GM19238 (cell line): ENCODE measurements around the gene ADSS1.
"Not testable (repeated sequence)": the region's sequence is repeated elsewhere in the genome, so short reads cannot be mapped to it uniquely, and the experiment has no call there.

Source experiments
- DNase-seq: peaks from one replicate; pipeline ENCODE4 v3.0.0; 2011; ENCODE audit warnings: low spot score; ENCODE audit not compliant: insufficient read length

The ADSS1 gene

DNA sequence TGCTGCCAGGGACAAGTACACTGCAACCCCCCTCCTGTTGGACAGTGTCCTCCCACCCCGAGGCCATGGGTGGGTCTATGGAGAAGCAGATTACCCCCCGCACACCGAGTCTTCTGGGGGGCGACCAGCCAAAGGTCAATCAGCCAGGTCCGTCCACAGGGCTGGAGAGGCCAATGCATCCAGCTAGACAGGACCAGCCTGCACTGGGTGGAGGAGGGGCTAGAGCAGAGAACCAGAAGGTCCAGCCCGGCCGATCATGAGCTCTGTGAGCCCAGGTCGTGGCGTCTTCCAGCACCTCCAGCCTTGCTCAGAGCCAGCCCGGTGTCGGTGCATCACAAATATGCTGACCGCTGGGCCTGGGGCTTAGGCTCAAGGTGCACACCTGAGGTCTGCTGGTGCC, 8.2 kb upstream of the ADSS1 start:
- no peak for DNase-seq

DNA sequence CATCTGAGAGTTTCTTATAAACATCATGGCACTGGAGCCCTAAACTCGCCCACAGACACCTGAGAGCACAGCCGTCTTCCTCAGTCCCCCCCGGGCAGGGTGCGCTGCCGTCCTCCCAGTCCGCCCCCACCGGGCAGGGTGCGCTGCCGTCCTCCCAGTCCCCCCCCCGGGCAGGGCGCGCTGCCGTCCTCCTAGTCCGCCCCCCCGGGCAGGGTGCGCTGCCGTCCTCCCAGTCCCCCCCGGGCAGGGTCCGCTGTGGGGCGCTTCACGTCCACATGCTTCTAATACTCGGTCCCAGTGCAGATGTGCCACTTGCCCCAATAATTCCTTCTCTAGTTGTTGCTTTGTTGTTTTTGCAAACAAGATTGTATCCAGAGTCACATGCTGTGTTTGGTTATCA, 6.9 kb upstream of the ADSS1 start:
- no peak for DNase-seq

DNA sequence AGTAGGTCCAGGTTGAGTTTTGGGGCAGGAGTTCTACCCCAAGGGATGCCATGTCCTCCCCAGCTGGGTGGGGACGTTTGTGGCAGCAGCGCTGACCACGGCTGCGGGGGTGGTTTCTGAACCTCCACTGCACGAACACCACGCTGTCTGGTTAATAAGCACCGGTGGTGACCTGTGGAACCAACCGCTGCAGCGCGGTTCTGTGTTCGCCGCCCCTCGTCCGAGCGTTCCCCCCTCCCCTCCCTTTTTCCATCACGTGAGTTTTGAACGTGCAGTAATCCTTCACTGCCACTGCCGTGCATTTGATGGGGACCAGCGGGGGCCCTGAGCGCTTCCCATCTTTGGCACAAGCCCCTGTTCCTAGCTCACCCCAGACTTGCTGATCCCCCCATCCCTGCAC, 6.4 kb upstream of the ADSS1 start:
- DNase-seq, result no peak

DNA sequence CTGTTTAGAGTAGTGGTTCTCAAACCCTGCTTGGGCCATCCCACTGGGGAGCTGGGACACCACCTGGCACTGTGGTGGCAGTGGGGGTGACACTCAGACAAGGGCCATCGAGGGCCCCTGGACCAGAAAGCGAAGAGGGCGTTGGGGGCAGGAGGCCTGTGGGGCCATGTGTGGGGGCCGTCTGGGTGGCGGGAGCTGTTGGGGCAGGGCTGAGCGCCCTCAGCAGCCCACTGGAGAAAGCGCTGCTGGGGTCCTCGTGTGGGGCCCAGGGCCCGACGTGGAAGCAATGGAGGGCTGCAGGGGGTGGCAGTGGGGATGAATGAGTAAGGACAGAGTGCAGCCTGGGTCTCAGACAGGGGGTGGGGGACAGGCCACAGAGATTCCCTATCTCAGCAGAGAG, 5.9 kb upstream of the ADSS1 start:
- DNase-seq, result no peak

DNA sequence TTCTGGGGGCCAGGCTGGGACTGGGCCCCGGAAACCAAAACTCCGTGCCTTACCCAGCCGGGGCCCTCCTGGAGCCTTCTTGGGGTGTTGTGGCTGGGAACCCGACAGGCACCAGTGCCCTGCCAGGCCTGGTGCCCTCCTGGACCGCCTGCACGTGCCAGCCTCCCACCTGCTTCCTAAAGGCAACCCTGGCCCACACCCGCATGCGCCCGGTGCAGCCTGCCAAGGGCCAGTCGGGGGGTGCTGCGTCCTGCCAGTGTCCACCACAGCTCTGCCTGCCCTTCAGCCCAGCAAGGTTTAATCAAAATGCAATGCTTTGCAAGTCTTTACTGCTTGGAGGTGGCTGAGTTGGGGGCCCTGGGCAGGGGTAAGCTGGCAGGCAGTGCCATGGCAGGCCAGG, 5.2 kb upstream of the ADSS1 start:
- no peak for DNase-seq

DNA sequence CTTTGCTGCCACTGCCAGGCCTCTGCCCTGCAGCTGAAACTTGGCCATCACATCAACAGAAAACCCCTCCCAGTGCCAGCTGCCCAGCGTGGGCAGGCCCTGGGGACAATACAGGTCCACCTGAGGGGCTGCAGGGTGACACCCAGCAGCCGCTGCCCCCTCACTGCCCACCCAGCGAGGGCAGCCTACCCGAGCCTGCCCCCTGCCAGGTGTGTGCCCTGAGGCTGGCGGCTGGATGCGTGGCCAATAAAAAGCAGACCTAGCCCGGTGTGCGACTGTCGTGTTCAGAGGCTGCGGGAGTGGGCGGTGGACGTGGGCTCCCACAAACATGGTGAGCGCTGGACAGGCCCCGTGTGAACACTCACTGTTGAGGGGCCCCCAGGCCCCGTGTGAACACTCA, 4.7 kb upstream of the ADSS1 start:
- DNase-seq, result no peak

DNA sequence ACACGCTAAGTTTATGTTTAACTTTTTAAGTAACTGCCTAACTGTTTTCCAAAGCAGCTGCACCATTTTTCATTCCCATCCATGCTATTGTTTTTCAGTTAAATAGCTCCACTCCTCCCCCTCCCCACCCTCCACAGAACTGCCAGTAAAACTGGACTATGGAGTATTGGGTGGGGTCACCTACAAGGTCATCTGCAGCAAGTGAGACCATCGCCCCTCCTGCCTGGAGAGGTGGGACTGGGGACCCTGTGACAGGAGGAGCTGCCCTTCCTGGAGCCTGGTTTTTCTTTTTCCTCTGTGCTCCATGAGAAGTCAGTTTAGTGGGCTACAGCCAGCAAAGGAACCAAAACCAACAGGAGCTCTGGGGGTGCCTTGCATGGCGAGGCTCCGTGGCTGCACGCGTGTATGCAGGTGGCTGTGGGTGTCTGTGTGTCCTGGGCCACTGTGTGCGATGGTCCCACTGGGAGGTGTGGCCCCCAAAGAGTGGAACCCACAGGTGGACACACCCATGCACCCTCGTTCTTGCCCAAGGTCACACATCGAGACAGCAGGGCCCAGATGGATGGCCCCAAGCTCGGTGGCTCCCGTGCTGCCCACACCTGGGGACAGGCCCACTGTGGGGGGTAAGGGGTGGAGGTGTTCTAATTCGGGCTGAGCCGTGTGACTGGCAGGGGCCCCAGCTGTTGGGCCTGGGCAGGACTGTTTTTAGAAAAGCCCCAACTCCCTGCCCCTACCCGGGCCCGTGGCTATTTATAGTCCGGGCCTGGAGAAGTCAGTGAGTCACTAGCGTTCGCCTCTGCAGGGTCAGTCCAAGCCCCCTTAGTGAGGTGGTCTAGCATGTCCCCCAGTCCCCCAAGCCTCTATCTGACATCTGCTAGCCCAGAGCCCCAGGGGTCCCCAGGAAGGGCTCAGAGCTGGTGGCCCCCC, 2.3 kb upstream of the ADSS1 start:
- DNase-seq, result no peak

DNA sequence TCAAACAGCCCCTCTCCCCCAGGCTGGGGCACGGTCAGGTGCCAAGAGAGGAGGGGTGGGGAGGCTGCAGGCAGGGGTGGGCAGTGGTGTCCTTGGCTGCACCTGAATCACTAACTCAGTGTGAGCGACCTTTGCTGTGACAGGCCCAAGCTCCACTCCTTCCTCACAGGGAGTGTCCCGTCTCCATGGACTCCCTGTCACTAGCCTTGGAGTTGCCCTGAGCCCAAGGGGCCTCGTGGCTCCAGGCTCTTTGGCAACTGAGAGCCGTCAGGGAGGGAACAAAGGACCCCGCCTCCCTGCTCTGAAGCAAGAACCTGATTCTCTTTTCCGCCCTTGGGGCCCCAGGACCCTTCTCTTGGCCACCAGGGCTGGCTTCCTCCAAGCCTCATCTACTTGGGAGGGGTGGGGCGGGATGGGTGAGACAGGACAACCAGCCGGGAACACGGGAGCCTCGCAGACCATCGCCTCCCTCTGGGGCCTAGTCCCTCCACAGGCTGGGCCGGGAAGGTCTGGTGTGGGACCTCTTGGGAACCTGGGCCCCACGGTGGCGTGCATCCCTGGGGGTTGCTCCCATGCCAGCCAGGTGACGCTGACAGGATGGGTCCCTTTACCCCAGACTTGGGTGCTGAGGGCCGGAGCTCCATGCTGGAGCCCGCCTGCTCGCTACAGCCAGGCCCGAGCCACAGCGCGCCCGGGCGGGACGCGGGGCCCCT, 935 bp upstream of the ADSS1 start:
- no peak for DNase-seq

DNA sequence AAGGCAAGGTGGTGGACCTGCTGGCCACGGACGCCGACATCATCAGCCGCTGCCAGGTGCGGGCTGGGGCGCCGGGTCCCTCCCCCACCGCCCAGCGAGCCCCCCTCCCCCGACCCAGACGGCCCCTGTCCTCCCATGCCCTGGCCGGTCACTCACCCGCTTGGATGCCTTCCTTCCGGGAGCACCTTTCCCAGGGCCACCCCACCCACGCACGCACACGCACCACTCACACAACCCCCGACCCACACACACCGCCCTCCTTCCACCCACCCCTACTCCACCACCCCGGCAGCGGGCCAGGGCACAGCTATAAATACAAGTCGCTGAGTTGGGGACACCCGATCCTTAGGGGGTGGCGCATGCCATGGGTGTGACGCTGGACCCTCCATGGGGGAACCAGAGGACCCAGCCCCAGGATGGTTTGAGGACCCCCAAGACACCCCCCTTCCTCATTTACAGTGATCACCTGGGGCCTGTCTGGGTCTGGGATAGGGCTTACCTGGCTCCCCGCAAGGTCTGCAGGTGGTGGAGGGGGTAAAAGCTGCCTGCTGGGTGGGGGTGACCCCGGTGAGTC, 465 bp downstream of the ADSS1 start:
- DNase-seq, result no peak

DNA sequence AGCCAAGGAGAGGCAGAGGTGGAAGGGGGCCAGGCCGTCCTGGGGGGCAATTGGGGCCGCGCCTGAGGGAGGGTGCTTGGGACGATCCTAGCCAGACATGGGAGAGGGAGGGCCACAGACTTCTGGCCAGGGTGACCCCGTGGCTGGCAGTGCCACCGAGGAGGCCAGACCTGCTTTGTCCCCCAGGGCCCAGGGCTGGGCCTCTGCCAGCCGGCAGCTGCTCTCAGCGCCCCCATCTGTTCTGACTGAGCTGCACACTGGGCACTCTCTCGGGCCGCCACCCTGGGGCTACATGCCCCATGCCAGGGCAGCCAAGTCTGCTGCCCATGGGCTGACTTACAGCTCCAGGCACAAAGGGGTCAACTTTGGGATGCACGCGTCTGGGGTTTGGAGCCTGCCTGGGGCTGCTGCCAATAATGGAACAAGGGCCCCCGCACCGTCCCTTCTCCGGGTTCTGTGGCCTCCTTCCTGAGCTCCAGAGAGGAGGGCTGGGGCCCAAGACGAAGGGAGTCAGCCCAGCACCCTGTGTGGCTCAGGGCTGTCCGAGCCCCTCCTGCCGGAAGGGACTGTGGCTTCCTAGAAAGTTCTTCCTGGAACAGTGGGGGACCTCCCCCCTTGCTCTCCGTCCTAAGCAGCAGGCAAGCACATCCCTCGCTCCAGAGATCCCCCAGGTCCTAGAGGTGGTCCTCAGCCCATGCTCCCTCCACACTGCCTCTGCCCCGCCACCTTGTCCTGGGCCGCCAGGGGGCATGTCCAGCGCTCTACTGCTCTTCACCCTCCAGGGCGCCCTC, 1.1 kb downstream of the ADSS1 start:
- DNase-seq, result no peak

DNA sequence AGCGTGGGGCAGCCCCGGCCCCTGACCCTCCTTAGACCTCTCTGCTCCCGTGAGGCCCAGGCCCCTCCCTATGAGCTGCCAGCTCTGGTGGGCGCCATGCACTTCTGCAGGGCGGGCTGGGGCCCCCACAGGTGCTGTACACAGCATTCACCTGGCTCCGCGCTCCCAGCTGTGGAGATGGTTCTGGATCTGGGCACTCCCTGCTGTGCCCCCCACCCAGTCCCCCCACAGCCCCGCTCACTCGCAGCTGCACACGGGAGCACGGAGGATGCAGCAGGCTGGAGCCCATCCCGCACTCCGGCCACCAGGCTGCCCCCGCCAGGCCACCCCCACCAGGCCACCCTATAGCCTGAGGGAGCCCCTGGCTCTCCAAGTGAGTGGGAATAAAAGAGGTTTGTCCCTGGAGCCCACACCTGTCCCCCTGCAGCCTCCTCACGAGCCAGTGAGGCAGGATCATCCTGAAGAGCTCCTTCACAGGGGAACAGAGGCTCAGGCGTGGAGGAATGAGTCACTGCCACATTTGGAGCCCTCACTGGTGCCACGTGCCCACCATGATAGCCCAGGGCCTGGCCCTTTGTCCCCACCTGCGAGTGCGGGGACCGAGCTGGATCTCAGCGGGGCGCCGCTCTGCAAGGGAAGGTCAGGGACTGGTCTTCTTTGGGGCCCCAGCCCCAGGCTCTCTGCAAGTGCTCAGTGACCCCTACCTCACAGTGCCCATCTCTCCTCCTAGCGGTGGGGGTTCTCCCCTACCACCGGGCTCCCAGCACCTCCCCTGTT, 1.9 kb downstream of the ADSS1 start:
- no peak for DNase-seq

DNA sequence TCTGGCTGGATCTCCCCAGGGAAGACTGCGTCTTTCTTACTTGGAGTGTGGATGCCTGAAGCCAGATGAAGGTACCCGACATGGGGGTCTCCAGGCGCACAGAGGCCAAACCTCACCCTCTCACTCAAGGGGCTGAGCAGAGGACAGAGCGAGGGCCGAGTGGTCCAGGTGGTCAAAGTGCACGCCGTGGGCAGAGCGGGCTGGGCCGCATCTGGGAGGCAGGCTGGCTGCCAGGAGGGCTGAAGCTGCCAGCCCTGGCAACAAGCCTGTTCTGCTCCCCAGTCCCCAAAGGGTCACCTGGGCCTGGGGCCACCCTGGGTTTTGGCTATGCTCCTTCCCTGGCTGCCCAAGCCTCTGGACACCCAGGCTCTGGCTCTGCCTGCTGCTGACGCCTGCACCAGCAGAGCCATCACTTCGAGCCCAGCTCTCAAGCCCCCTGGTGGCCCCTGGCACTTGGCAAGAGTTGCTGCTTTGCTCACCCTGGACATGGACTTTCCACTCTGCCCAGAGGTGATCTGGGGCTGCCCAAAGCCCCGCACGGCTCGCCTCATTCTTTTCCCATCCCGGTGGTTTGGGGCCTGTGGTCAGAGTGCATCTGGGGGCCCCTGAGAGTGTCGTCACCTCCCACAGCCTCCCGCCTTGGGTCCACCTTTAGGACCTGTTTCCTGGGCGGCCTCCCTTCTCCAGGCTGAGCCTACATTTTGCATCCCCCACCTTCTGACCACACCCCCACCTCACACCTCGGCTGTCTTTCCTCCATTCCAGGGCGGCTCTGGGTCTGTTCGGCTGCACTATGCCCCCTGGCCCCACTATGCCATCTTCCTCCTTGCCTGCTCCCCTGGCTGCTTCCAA, 2.8 kb downstream of the ADSS1 start:
- no peak for DNase-seq

DNA sequence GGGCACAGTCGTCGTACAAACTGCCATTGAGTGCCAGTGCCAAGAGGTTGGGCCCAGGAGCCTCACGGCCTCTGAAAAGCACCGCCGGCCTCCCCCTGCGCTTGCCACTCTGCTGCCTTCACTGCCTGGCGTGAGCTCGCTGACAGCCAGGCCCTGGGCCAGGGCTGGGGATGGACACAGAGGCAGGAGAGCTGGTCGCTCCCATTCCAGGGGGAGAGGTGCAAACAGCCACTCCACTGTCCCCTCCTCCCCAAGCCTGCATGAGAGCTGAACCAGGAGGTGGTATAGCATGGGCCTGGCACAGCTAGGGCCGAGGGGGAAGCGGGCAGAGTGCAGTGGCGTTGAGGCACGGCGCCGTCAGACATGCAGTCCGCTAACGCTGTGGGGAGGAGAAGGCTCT, 4.6 kb downstream of the ADSS1 start:
- DNase-seq, result no peak

DNA sequence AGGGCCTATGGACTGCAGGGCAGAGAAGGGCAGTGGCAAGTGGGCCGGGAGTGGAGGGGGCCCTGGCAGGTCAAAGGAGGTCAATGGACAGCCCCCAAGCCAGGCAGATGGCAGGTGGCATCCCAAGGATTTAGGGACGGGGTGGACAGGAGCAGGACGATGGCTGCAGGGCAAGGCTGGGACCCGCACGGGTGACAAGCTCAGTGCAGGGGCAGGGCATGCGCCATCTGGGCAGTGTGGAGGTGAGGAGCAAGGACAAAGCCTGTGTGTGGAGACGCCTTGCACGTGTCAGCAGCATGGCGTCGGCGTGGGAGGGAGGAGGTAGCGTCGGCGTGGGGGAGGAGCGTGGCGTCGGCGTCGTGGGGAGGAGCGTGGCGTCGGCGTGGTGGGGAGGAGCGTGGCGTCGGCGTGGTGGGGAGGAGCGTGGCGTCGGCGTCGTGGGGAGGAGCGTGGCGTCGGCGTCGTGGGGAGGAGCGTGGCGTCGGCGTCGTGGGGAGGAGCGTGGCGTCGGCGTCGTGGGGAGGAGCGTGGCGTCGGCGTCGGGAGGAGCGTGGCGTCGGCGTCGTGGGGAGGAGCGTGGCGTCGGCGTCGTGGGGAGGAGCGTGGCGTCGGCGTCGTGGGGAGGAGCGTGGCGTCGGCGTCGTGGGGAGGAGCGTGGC, 5.3 kb downstream of the ADSS1 start:
- not testable (repeated sequence) for DNase-seq

DNA sequence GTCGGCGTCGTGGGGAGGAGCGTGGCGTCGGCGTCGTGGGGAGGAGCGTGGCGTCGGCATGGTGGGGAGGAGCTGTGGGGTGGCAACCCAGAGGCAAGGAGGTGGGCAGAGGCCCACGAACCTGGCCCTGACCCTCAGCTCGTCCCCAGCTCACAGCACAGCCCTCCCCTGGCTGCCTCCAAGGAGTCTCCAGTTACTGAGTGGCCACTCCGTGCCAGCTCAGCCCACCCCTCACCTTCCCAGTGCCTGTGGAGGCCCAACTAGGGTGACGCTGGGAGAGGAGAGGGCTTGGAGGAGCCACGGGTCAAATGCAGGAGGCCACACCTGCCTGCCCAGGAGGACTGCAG, 5.8 kb downstream of the ADSS1 start:
- DNase-seq, result no peak

DNA sequence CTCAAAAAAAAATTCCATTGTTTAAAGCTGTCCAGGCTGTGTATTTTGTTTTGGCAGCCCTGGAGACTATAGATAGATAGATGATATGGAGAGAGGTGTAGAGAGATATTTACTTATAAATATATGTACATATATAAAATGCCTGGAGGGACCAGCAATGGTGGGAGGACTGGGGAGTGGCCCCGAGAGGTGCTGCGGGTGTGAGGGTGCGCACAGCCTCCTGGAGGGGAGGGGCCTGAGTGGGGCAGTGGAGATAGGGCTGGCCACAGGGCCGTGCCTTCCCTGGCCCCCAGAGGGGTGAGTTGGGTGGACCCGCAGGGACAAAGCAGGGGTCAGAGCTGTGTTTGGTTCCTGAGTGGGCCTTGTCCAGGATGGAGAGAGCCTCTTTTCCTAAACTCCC, 6.5 kb downstream of the ADSS1 start:
- DNase-seq, result no peak

DNA sequence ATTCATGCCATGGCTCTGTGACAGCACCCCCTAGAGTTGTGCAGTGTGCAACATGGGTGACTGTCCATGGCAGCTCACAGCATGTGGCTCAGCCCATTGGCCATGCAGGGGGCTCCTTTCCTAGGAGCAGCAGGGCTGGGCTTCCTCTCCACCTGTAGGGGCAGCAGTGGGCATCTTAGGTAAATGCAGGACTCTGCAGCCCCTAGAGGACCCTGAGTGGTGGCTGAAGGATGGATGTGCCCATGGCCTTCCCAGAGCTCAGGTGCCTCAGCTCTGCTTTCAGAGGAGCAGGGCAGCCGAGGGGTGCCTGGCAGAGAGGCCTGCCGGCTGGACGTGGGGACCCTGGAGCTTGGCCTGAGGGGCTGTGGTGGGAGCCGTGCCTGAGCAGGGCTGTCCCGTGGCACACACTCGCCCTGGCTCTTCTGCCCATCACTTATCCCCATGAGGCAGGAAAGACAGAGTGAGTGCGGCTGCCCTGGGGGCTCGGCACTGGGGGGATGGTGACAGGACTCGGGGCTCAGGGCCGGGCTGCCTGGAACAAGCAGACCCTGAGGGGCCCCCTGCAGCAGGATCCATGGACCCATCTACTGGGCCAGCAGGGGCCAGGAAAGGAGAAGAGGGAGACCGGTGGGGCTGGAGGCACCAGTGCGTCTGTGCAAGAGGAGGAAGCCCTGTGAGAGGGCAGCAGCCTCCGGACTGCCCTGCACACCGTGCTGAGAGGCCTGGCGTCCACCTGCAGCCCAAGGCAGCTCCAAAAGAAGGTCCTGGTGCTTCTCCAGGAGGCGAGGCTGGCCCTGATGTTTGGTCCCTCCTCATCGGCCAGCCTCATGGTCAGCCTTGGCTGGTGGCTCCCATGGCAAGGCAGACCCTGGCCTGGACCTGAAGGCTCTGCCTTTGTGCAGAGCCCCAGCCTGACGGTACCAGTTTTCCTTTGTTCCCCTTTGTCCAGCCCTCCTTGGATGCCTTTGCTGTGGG, 7.6 kb downstream of the ADSS1 start:
- DNase-seq, result no peak

DNA sequence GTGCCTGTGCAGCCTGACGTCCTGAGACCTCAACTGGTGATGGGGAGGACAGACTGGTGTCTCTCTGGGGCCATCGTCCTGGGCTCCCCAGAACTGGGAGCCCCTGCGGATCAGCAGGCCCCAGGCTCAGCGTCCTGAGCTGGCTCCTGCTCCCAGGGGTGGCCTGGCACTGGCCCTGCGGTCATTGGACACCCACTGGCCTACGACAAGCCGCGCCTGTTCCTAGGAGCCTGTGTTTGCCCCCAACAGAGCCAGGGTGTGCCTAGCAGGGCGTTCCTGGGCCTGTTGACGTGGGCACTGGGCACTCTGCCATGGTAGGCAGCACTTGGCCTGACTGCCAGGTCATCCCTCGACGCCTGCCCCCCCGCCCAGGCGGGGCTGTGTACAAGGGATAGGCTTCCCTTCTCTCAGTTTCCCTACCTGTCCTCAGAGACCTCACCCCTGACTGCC, 8.4 kb downstream of the ADSS1 start:
- no peak for DNase-seq
